ENCODE results near the gene ALDH9A1.

GRCh38 chr1:165659581-165659895 lies 38.8 kb downstream of the ALDH9A1 start:
- TF ChIP-seq, protein P1, sequence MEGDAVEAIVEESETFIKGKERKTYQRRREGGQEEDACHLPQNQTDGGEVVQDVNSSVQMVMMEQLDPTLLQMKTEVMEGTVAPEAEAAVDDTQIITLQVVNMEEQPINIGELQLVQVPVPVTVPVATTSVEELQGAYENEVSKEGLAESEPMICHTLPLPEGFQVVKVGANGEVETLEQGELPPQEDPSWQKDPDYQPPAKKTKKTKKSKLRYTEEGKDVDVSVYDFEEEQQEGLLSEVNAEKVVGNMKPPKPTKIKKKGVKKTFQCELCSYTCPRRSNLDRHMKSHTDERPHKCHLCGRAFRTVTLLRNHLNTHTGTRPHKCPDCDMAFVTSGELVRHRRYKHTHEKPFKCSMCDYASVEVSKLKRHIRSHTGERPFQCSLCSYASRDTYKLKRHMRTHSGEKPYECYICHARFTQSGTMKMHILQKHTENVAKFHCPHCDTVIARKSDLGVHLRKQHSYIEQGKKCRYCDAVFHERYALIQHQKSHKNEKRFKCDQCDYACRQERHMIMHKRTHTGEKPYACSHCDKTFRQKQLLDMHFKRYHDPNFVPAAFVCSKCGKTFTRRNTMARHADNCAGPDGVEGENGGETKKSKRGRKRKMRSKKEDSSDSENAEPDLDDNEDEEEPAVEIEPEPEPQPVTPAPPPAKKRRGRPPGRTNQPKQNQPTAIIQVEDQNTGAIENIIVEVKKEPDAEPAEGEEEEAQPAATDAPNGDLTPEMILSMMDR (conservative IDR thresholded peaks at IDR 0.05; ENCODE audit: low read depth, low read length): no peak
- no peak for TF ChIP-seq MAZ (IDR thresholded peaks at IDR 0.05; ENCODE audit: borderline replicate concordance, low read depth, low read length)
- no peak for TF ChIP-seq SMC3 (IDR thresholded peaks at IDR 0.05; ENCODE audit: low read depth, low read length)
